Measurements from ENCODE around the gene FAM78B.

FAM78B gene

GRCh38 chr1:166197597-166197996 is 30.8 kb upstream of the FAM78B start:
- H2AFZ ChIP-seq (ENCODE audit: low read length): no peak overlapping the region
- H3K79me2 ChIP-seq (ENCODE audit: insufficient read depth, low read length): no peaks in the 10 kb centered on the region
- H3K4me1 ChIP-seq (ENCODE audit: insufficient read depth, low read length, severe bottlenecking): no peaks in the 10 kb centered on the region
- no peak overlapping the region for H3K27ac ChIP-seq (ENCODE audit: low read depth, low read length, poor library complexity, severe bottlenecking)
- no peaks in the 10 kb centered on the region for H3K36me3 ChIP-seq (ENCODE audit: insufficient read depth, low read length)
- H4K20me1 ChIP-seq (ENCODE audit: insufficient read depth, low read length): no peaks in the 10 kb centered on the region
- H3K9me3 ChIP-seq (ENCODE audit: low read length): no peaks in the 10 kb centered on the region
- H3F3A ChIP-seq (ENCODE audit: insufficient read depth, low read length): no peaks in the 10 kb centered on the region
- no peak overlapping the region for H3K4me2 ChIP-seq (ENCODE audit: low read length)
- TF ChIP-seq CTCF (IDR thresholded peaks at IDR 0.05; ENCODE audit: low read length) (no peak), EZH2 (IDR thresholded peaks at IDR 0.05; ENCODE audit: borderline replicate concordance, low read length) (no peak)
- H3K9me2 ChIP-seq (ENCODE audit: low read depth, low read length): no peaks in the 10 kb centered on the region
- no peaks in the 10 kb centered on the region for H3K27me3 ChIP-seq (ENCODE audit: insufficient read depth, low read length)
- H3K9ac ChIP-seq (ENCODE audit: low read length): no peak overlapping the region
- H3K4me3 ChIP-seq (ENCODE audit: low read depth, low read length, poor library complexity, severe bottlenecking): no peak overlapping the region

- no peaks in the 10 kb centered on the region for H4K20me1 ChIP-seq (ENCODE audit: insufficient read depth, low read length)
- TF ChIP-seq CTCF (IDR thresholded peaks at IDR 0.05; ENCODE audit: low read length): no peak
- TF ChIP-seq EZH2 (IDR thresholded peaks at IDR 0.05; ENCODE audit: borderline replicate concordance, low read length): no peak
- H3K27me3 ChIP-seq (ENCODE audit: insufficient read depth, low read length): no peaks in the 10 kb centered on the region
- no peaks in the 10 kb centered on the region for H3K9me3 ChIP-seq (ENCODE audit: low read length)
- H3K4me1 ChIP-seq (ENCODE audit: insufficient read depth, low read length, severe bottlenecking): no peaks in the 10 kb centered on the region
- H3K9ac ChIP-seq (ENCODE audit: low read length): no peak overlapping the region
- H3K79me2 ChIP-seq (ENCODE audit: insufficient read depth, low read length): no peaks in the 10 kb centered on the region
- H3F3A ChIP-seq (ENCODE audit: insufficient read depth, low read length): no peaks in the 10 kb centered on the region
- no peaks in the 10 kb centered on the region for H3K9me2 ChIP-seq (ENCODE audit: low read depth, low read length)
- H3K36me3 ChIP-seq (ENCODE audit: insufficient read depth, low read length): no peaks in the 10 kb centered on the region
- no peak overlapping the region for H3K4me3 ChIP-seq (ENCODE audit: low read depth, low read length, poor library complexity, severe bottlenecking)
- H2AFZ ChIP-seq (ENCODE audit: low read length): no peak overlapping the region
- H3K27ac ChIP-seq (ENCODE audit: low read depth, low read length, poor library complexity, severe bottlenecking): no peak overlapping the region
- no peak overlapping the region for H3K4me2 ChIP-seq (ENCODE audit: low read length)
These were observed 30.3 kb upstream of the FAM78B start for GRCh38 chr1:166197141-166197540.

GRCh38 chr1:166193057-166193698 is 26.4 kb upstream of the FAM78B start:
- Histone ChIP-seq H3K27ac (ENCODE audit: low read depth, low read length, poor library complexity, severe bottlenecking) (no peak overlapping the region), H4K20me1 (ENCODE audit: insufficient read depth, low read length) (no peaks in the 10 kb centered on the region), H3K4me3 (ENCODE audit: low read depth, low read length, poor library complexity, severe bottlenecking) (no peak overlapping the region), H3K9ac (ENCODE audit: low read length) (no peak overlapping the region), H3K4me1 (ENCODE audit: insufficient read depth, low read length, severe bottlenecking) (no peaks in the 10 kb centered on the region), H3K27me3 (ENCODE audit: insufficient read depth, low read length) (no peaks in the 10 kb centered on the region), H3K9me2 (ENCODE audit: low read depth, low read length) (no peaks in the 10 kb centered on the region), H2AFZ (ENCODE audit: low read length) (no peak overlapping the region), H3K79me2 (ENCODE audit: insufficient read depth, low read length) (no peaks in the 10 kb centered on the region), H3F3A (ENCODE audit: insufficient read depth, low read length) (no peaks in the 10 kb centered on the region), H3K9me3 (ENCODE audit: low read length) (no peaks in the 10 kb centered on the region), H3K36me3 (ENCODE audit: insufficient read depth, low read length) (no peaks in the 10 kb centered on the region), H3K4me2 (ENCODE audit: low read length) (no peak overlapping the region)
- TF ChIP-seq EZH2 (IDR thresholded peaks at IDR 0.05; ENCODE audit: borderline replicate concordance, low read length): no peak
- TF ChIP-seq CTCF (IDR thresholded peaks at IDR 0.05; ENCODE audit: low read length): no peak

Measured in OCI-LY1 (cell line).